Mesothelial cell of epicardium (in vitro differentiated cells): ENCODE data around the gene SH2B3. TPM values are rescaled to one million over a fixed set of nuclear protein-coding genes. Genes with fewer than 3 reads are reported as not detected.

Source experiments
- DNase-seq, 2 experiments: peaks; one replicate each; pipeline ENCODE4 v3.0.0; 2021; ENCODE audit warnings: low spot score in 2 of 2; ENCODE audit not compliant: unreplicated experiment in 2 of 2
- H3K27ac Mint-ChIP-seq: 2 replicates; pipeline ENCODE4 v1.8.0; 2021; ENCODE audit warnings: mixed read lengths
- H3K27me3 Mint-ChIP-seq: 2 replicates; pipeline ENCODE4 v1.8.0; 2021; ENCODE audit warnings: low read depth, mixed read lengths
- H3K36me3 Mint-ChIP-seq: 2 replicates; pipeline ENCODE4 v1.8.0; 2021; ENCODE audit warnings: mixed read lengths
- H3K4me1 Mint-ChIP-seq: 2 replicates; pipeline ENCODE4 v1.8.0; 2021; ENCODE audit warnings: mixed read lengths
- H3K4me3 Mint-ChIP-seq: 2 replicates; pipeline ENCODE4 v1.8.0; 2021; ENCODE audit warnings: mild to moderate bottlenecking, moderate library complexity, mixed read lengths
- H3K9me3 Mint-ChIP-seq: 2 replicates; pipeline ENCODE4 v1.8.0; 2021; ENCODE audit warnings: mixed read lengths
- total RNA-seq: library from RNA; stranded (reverse); gene quantifications from 3 replicates; pipeline ENCODE4 v1.2.1, GENCODE V29; 2021
- TF ChIP-seq, protein P1 (sequence below): fragments of 200-600 bp; sonication (generic); IDR thresholded peaks from one replicate; pipeline ENCODE4 v1.5.0; 2021; ENCODE audit warnings: antibody characterized with exemption; ENCODE audit not compliant: unreplicated experiment

Gene SH2B3
- total RNA-seq, 1 donor from 2014 or later, result 2.1 TPM

DNA sequence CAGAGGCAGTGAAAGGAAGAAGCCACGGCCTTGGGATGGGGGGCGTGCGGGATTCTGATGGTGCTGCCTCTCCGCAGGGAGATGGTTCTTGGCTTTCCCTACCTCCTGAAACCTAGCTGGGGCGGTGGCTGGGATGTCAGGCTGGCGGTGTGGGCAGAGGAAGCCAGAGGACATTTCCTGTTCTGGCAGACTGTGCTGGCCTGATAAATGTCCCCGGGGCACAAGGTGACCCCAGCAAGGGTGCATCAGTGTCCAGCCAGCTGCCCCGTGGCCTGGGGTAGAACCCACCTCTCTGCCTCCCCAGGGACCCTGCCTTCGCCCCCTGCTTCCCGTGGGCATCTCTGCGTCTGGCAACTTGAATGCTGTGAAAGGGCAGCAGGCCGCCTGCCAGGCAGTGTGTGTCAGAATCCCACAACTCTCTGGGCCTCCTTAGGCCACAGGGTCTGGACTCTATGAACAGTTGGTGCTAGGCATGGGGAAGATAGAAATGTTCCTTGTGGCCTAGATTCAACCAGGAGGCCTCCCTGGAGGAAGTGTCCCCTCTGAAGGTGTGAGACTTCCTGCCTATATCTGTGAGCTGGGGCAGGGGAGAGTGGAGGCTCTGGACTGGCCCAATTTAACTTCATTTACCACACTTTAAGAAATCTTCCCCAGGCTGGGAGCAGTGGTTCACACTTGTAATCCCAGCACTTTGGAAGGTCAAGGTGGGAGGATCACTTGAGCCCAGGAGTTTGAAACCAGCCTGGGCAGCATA is 4.9 kb downstream of the SH2B3 start:
- no peaks in the 10 kb centered on the region for H3K36me3 Mint-ChIP-seq
- no peak for DNase-seq
- peaks cover 12% of the 10 kb centered on the region for H3K27me3 Mint-ChIP-seq
- no peaks in the 10 kb centered on the region for H3K9me3 Mint-ChIP-seq
- no peak overlapping the region for H3K27ac Mint-ChIP-seq
- peaks cover 8% of the 10 kb centered on the region for H3K4me1 Mint-ChIP-seq
- TF ChIP-seq, protein P1, sequence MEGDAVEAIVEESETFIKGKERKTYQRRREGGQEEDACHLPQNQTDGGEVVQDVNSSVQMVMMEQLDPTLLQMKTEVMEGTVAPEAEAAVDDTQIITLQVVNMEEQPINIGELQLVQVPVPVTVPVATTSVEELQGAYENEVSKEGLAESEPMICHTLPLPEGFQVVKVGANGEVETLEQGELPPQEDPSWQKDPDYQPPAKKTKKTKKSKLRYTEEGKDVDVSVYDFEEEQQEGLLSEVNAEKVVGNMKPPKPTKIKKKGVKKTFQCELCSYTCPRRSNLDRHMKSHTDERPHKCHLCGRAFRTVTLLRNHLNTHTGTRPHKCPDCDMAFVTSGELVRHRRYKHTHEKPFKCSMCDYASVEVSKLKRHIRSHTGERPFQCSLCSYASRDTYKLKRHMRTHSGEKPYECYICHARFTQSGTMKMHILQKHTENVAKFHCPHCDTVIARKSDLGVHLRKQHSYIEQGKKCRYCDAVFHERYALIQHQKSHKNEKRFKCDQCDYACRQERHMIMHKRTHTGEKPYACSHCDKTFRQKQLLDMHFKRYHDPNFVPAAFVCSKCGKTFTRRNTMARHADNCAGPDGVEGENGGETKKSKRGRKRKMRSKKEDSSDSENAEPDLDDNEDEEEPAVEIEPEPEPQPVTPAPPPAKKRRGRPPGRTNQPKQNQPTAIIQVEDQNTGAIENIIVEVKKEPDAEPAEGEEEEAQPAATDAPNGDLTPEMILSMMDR, result no peak
- H3K4me3 Mint-ChIP-seq, result no peak overlapping the region

- H3K36me3 Mint-ChIP-seq, result no peaks in the 10 kb centered on the region
- TF ChIP-seq, protein P1, result no peak
- H3K9me3 Mint-ChIP-seq, result no peaks in the 10 kb centered on the region
- no peak overlapping the region for H3K27ac Mint-ChIP-seq
- peaks cover 10% of the 10 kb centered on the region for H3K27me3 Mint-ChIP-seq
- no peak for DNase-seq
- H3K4me1 Mint-ChIP-seq, result peaks cover 6% of the 10 kb centered on the region
- H3K4me3 Mint-ChIP-seq, result no peak overlapping the region
Observed at GRCh38 chr12:111411185-111411764, 5.6 kb downstream of the SH2B3 start.

- no peak for DNase-seq
Observed at GRCh38 chr12:111412007-111412829, 6.5 kb downstream of the SH2B3 start.

GRCh38 chr12:111412830-111413441 is 7.2 kb downstream of the SH2B3 start:
- Mint-ChIP-seq H3K27ac (no peak overlapping the region), H3K9me3 (no peaks in the 10 kb centered on the region), H3K36me3 (no peaks in the 10 kb centered on the region), H3K4me1 (no peaks in the 10 kb centered on the region), H3K4me3 (no peak overlapping the region), H3K27me3 (peaks cover 2% of the 10 kb centered on the region)
- TF ChIP-seq, protein P1, result no peak
- DNase-seq, result no peak

More at GRCh38 chr12:111412007-111412829, 6.5 kb downstream of the SH2B3 start:
- no peaks in the 10 kb centered on the region for H3K9me3 Mint-ChIP-seq
- no peaks in the 10 kb centered on the region for H3K4me1 Mint-ChIP-seq
- H3K36me3 Mint-ChIP-seq, result no peaks in the 10 kb centered on the region
- no peak overlapping the region for H3K4me3 Mint-ChIP-seq
- TF ChIP-seq, protein P1, result no peak
- peaks cover 2% of the 10 kb centered on the region for H3K27me3 Mint-ChIP-seq
- peak overlapping the region; percentile 1 for H3K27ac Mint-ChIP-seq

DNA sequence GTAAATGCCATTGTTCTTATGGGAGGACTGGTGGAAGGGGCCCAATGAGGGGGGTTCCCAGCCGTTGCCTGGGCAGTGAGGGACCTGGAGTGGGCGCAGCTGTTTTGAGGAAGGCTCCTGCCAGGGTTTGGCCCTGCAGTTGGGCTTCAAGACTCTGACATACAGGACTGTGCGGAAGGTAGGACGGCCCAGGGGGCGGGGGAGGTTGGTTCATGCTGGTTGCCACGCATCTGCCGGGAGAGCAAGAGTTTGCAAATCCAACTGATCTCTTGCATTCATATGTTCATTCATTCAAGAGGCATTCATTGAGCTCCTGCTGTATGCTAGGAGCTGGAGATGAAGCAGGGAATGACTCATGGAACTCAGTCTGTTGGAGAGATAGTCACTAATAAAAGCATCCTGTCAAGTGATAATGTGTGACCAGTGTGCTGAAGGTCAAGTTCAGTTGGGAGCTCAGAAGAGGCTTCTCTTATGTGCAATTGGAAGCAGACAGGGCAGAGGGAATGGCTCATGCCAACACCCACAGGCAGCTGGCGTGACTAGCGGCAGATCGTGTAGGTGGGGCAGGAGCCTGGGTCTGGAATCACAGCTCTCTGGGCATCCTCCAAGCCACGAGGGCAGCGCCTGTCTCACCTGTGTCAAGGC is 7.8 kb downstream of the SH2B3 start:
- TF ChIP-seq, protein P1, result no peak
- no peaks in the 10 kb centered on the region for H3K36me3 Mint-ChIP-seq
- no peak for DNase-seq
- H3K9me3 Mint-ChIP-seq, result no peaks in the 10 kb centered on the region
- H3K4me1 Mint-ChIP-seq, result no peaks in the 10 kb centered on the region
- H3K27me3 Mint-ChIP-seq, result no peaks in the 10 kb centered on the region
- no peak overlapping the region for H3K27ac Mint-ChIP-seq
- no peak overlapping the region for H3K4me3 Mint-ChIP-seq
